GM19467 (cell line): Measurements from ENCODE around the gene CEP72.
"Not testable (repeated sequence)": the region's sequence is repeated elsewhere in the genome, so short reads cannot be mapped to it uniquely, and the experiment has no call there.

Source experiments
- ATAC-seq: cut with Tn5 transposase; IDR thresholded peaks from one replicate; pipeline ENCODE4 v1.9.1; 2021; ENCODE audit warnings: mild to moderate bottlenecking, moderate library complexity; ENCODE audit not compliant: unreplicated experiment

The CEP72 gene

GRCh38 chr5:696753-697702, 84.9 kb downstream of the CEP72 start:
- ATAC-seq = not testable (repeated sequence)
